ENCODE measurements around the gene PDE6C.

The PDE6C gene

GRCh38 chr10:93580828-93581227 lies 31.5 kb upstream of the PDE6C start:
- TF ChIP-seq YY1 (IDR thresholded peaks at IDR 0.05; ENCODE audit: low read depth) (no peak), TCF12 (IDR thresholded peaks at IDR 0.05; ENCODE audit: low read depth) (no peak), FOXM1 (IDR thresholded peaks at IDR 0.05; ENCODE audit: borderline replicate concordance, low read depth) (no peak), NFIC (IDR thresholded peaks at IDR 0.05) (no peak), CREB1 (IDR thresholded peaks at IDR 0.05; ENCODE audit: low read depth) (no peak), TAF1 (IDR thresholded peaks at IDR 0.05; ENCODE audit: low read depth) (no peak), USF1 (IDR thresholded peaks at IDR 0.05) (no peak), ZBTB7A (IDR thresholded peaks at IDR 0.05; ENCODE audit: low read depth) (no peak), CEBPB (IDR thresholded peaks at IDR 0.05) (no peak), EGR1 (IDR thresholded peaks at IDR 0.05) (no peak), TEAD4 (IDR thresholded peaks at IDR 0.05) (no peak)
- TF ChIP-seq, protein P1, sequence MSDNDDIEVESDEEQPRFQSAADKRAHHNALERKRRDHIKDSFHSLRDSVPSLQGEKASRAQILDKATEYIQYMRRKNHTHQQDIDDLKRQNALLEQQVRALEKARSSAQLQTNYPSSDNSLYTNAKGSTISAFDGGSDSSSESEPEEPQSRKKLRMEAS (IDR thresholded peaks at IDR 0.05), result no peak
- TF ChIP-seq, protein P2, sequence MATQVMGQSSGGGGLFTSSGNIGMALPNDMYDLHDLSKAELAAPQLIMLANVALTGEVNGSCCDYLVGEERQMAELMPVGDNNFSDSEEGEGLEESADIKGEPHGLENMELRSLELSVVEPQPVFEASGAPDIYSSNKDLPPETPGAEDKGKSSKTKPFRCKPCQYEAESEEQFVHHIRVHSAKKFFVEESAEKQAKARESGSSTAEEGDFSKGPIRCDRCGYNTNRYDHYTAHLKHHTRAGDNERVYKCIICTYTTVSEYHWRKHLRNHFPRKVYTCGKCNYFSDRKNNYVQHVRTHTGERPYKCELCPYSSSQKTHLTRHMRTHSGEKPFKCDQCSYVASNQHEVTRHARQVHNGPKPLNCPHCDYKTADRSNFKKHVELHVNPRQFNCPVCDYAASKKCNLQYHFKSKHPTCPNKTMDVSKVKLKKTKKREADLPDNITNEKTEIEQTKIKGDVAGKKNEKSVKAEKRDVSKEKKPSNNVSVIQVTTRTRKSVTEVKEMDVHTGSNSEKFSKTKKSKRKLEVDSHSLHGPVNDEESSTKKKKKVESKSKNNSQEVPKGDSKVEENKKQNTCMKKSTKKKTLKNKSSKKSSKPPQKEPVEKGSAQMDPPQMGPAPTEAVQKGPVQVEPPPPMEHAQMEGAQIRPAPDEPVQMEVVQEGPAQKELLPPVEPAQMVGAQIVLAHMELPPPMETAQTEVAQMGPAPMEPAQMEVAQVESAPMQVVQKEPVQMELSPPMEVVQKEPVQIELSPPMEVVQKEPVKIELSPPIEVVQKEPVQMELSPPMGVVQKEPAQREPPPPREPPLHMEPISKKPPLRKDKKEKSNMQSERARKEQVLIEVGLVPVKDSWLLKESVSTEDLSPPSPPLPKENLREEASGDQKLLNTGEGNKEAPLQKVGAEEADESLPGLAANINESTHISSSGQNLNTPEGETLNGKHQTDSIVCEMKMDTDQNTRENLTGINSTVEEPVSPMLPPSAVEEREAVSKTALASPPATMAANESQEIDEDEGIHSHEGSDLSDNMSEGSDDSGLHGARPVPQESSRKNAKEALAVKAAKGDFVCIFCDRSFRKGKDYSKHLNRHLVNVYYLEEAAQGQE (IDR thresholded peaks at IDR 0.05; ENCODE audit: low read depth), result no peak

DNA sequence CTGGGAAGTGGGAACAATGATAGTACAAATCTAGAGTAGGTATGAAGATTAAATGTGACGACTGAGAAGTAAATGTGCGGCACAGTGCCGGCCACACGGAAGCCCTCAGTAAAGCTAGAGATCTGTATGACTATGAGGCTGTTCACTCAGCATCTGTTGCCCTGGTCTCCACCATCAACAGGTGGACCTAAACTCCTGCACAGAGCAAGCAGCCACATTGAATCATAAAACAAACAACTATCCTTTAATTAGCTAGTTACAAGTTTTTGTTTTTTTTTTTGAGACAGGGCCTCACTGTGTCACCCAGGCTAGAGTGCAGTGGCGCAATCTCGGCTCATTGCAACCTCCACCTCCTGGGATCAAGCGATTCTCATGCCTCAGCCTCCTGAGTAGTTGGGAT lies 27.9 kb upstream of the PDE6C start:
- no peak for TF ChIP-seq TEAD4 (IDR thresholded peaks at IDR 0.05)
- TF ChIP-seq EP300 (IDR thresholded peaks at IDR 0.05; ENCODE audit: borderline replicate concordance), result no peak
- no peak for TF ChIP-seq CREB1 (IDR thresholded peaks at IDR 0.05; ENCODE audit: low read depth)
- no peak for TF ChIP-seq ZBTB7A (IDR thresholded peaks at IDR 0.05; ENCODE audit: low read depth)
- no peak for TF ChIP-seq TAF1 (IDR thresholded peaks at IDR 0.05; ENCODE audit: low read depth)
- TF ChIP-seq, protein P2 (IDR thresholded peaks at IDR 0.05; ENCODE audit: low read depth), result no peak

DNA sequence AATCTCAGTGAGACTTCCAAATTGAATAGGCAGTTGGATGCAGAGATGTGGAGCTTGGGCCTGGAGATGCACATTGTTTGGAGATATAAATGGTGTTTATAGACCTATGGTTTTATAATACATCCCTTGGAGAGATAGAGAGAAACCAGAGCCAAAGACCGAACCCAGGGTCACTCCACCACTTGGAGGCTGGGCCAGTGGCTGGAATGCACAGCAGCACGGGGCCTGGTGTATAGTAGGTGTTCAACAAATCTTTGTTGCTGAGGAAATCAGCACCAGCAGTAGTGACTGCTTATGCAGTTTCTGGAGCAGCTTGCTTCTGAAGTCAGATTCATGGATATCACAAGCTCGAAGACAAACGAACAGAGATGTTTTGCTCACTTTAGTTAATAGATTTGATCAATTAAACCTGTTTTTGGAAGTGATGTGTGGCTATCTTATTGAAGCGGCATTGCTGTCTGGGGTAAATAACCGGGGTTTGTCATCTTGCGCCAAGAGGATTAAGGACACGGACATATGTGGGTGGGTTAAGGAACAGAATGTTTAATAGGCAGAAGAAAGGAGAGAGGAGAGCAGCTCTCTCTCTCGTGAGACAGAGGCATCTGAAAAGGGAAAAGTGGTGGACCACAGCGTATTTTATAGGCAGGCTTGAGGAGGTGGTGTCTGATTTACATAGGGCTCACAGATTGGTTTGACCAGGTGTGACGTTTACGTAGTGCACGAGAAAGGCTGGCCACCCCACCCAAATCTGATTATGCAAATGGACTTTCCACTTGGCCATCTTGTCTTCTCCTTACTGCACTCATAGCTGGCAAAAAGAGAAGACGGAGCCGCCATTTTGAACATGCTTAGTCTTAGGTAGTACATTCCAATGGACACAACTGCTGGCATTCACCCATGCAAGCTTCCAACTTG lies 22.4 kb upstream of the PDE6C start:
- TF ChIP-seq TCF12 (IDR thresholded peaks at IDR 0.05; ENCODE audit: low read depth) (no peak), RAD21 (IDR thresholded peaks at IDR 0.05; ENCODE audit: low read depth) (no peak), YY1 (IDR thresholded peaks at IDR 0.05; ENCODE audit: low read depth) (no peak)
- TF ChIP-seq, protein P2 (IDR thresholded peaks at IDR 0.05; ENCODE audit: low read depth), result no peak

GRCh38 chr10:93590638-93591037 lies 21.7 kb upstream of the PDE6C start:
- TF ChIP-seq CEBPB (IDR thresholded peaks at IDR 0.05), result no peak
- no peak for TF ChIP-seq YY1 (IDR thresholded peaks at IDR 0.05; ENCODE audit: low read depth)
- TF ChIP-seq, protein P1 (IDR thresholded peaks at IDR 0.05), result no peak
- TF ChIP-seq TCF12 (IDR thresholded peaks at IDR 0.05; ENCODE audit: low read depth), result no peak
- no peak for TF ChIP-seq EP300 (IDR thresholded peaks at IDR 0.05; ENCODE audit: borderline replicate concordance)
- no peak for TF ChIP-seq CREB1 (IDR thresholded peaks at IDR 0.05; ENCODE audit: low read depth)
- no peak for TF ChIP-seq TEAD4 (IDR thresholded peaks at IDR 0.05)
- TF ChIP-seq EGR1 (IDR thresholded peaks at IDR 0.05), result no peak
- no peak for TF ChIP-seq ZBTB7A (IDR thresholded peaks at IDR 0.05; ENCODE audit: low read depth)

Measured in Ishikawa (cell line).